GM18517 (cell line): ENCODE measurements around the gene PFDN5.
"Not testable (repeated sequence)": the region's sequence is repeated elsewhere in the genome, so short reads cannot be mapped to it uniquely, and the experiment has no call there.

ENCODE experiments used
- ATAC-seq: cut with Tn5 transposase; IDR thresholded peaks from one replicate; pipeline ENCODE4 v1.9.1; 2021; ENCODE audit warnings: mild to moderate bottlenecking, moderate library complexity; ENCODE audit not compliant: unreplicated experiment

Gene PFDN5

GRCh38 chr12:53326460-53327185, 31.3 kb downstream of the PFDN5 start:
- no peak for ATAC-seq

GRCh38 chr12:53327435-53328042, 32.2 kb downstream of the PFDN5 start:
- no peak for ATAC-seq

GRCh38 chr12:53328043-53328435, 32.7 kb downstream of the PFDN5 start:
- no peak for ATAC-seq

GRCh38 chr12:53330671-53331070, 35.3 kb downstream of the PFDN5 start:
- ATAC-seq, result no peak

GRCh38 chr12:53332339-53332738, 37.0 kb downstream of the PFDN5 start:
- not testable (repeated sequence) for ATAC-seq

GRCh38 chr12:53332744-53333143, 37.4 kb downstream of the PFDN5 start:
- ATAC-seq, result no peak

GRCh38 chr12:53333289-53333688, 37.9 kb downstream of the PFDN5 start:
- no peak for ATAC-seq

GRCh38 chr12:53333845-53334244, 38.5 kb downstream of the PFDN5 start:
- ATAC-seq, result no peak

GRCh38 chr12:53334822-53335221, 39.5 kb downstream of the PFDN5 start:
- ATAC-seq, result no peak

- ATAC-seq, result no peak
These were observed 40.9 kb downstream of the PFDN5 start, which contains the start of gene SP7 for GRCh38 chr12:53336181-53336681. TSS of gene SP7 (minus strand) at chr12:53336354. CDS start at chr12:53335646, 708 bp downstream.

- no peak for ATAC-seq
These were observed 42.7 kb downstream of the PFDN5 start for GRCh38 chr12:53338017-53338416.

- ATAC-seq, result no peak
These were observed 43.6 kb downstream of the PFDN5 start for GRCh38 chr12:53338916-53339315.

- no peak for ATAC-seq
These were observed 45.1 kb downstream of the PFDN5 start for GRCh38 chr12:53340398-53340797.

GRCh38 chr12:53343449-53343848, 48.1 kb downstream of the PFDN5 start:
- ATAC-seq, result no peak

GRCh38 chr12:53343969-53344368, 48.6 kb downstream of the PFDN5 start:
- ATAC-seq, result no peak

GRCh38 chr12:53344487-53344823, 49.1 kb downstream of the PFDN5 start:
- ATAC-seq, result no peak

- ATAC-seq, result no peak
These were observed 49.6 kb downstream of the PFDN5 start for GRCh38 chr12:53344824-53345485.

- ATAC-seq, result no peak
These were observed 50.3 kb downstream of the PFDN5 start for GRCh38 chr12:53345486-53346188.

- ATAC-seq, result no peak
These were observed 51.1 kb downstream of the PFDN5 start for GRCh38 chr12:53346491-53346890.

- no peak for ATAC-seq
These were observed 52.6 kb downstream of the PFDN5 start for GRCh38 chr12:53347905-53348304.
